Stimulated activated CD4-positive, alpha-beta T cell treated with anti-CD3 and anti-CD28 coated beads, Interleukin-4, amount 100 ng/mL, for 24 hours (primary cell): ENCODE data around the gene BIN1.

Experiments used
- DNase-seq: peaks from one replicate; pipeline ENCODE4 v3.0.0-alpha.2; 2020

The BIN1 gene

GRCh38 chr2:127102521-127103242 is 4.3 kb downstream of the BIN1 start:
- DNase-seq = no peak

GRCh38 chr2:127101756-127102477 is 5.0 kb downstream of the BIN1 start:
- no peak for DNase-seq

- DNase-seq = no peak
These were observed 5.8 kb downstream of the BIN1 start for GRCh38 chr2:127101048-127101611.

- no peak for DNase-seq
These were observed 6.5 kb downstream of the BIN1 start for GRCh38 chr2:127100251-127101047.

GRCh38 chr2:127098711-127099110 is 8.2 kb downstream of the BIN1 start:
- no peak for DNase-seq

GRCh38 chr2:127097841-127098651 is 8.9 kb downstream of the BIN1 start:
- DNase-seq = no peak

- no peak for DNase-seq
These were observed 9.5 kb downstream of the BIN1 start for GRCh38 chr2:127097471-127097765.

GRCh38 chr2:127096718-127097470 is 10.1 kb downstream of the BIN1 start:
- DNase-seq = no peak

- DNase-seq = no peak
These were observed 10.7 kb downstream of the BIN1 start for GRCh38 chr2:127096280-127096679.

GRCh38 chr2:127095784-127096183 is 11.2 kb downstream of the BIN1 start:
- no peak for DNase-seq

GRCh38 chr2:127095367-127095641 is 11.7 kb downstream of the BIN1 start:
- no peak for DNase-seq

- DNase-seq = no peak
These were observed 12.2 kb downstream of the BIN1 start for GRCh38 chr2:127094509-127095366.

- no peak for DNase-seq
These were observed 13.2 kb downstream of the BIN1 start for GRCh38 chr2:127093648-127094210.

GRCh38 chr2:127092901-127093516 is 13.9 kb downstream of the BIN1 start:
- DNase-seq = no peak

- DNase-seq = no peak
These were observed 14.6 kb downstream of the BIN1 start for GRCh38 chr2:127092306-127092705.

- no peak for DNase-seq
These were observed 15.1 kb downstream of the BIN1 start for GRCh38 chr2:127091886-127092285.

GRCh38 chr2:127091148-127091547 is 15.8 kb downstream of the BIN1 start:
- DNase-seq = no peak

- DNase-seq = no peak
These were observed 16.5 kb downstream of the BIN1 start for GRCh38 chr2:127090281-127091120.

- no peak for DNase-seq
These were observed 17.3 kb downstream of the BIN1 start for GRCh38 chr2:127089478-127090235.
